Stomach smooth muscle (tissue), 2 donors: Measurements from ENCODE around the gene THAP4.
A peak's percentile ranks its signal among the peaks of the same experiment; 100 is the strongest.

Experiments
- H3K27ac ChIP-seq: one replicate; pipeline ENCODE4 v1.7.0; 2013; ENCODE audit warnings: mild to moderate bottlenecking, low read length, inconsistent platforms
- H3K27me3 ChIP-seq, 2 donors: one replicate each; pipeline ENCODE4 v1.7.0; 2013; ENCODE audit warnings: low read length in 2 of 2; ENCODE audit not compliant: insufficient read depth in 2 of 2, control insufficient read depth in 1 of 2
- H3K36me3 ChIP-seq, 2 donors: one replicate each; pipeline ENCODE4 v1.7.0; 2013; ENCODE audit warnings: low read length in 2 of 2; ENCODE audit not compliant: control insufficient read depth in 2 of 2, insufficient read depth in 2 of 2
- H3K4me1 ChIP-seq: one replicate; pipeline ENCODE4 v1.7.0; 2013; ENCODE audit warnings: low read length; ENCODE audit not compliant: control insufficient read depth, insufficient read depth
- H3K4me3 ChIP-seq, 2 donors: one replicate each; pipeline ENCODE4 v1.7.0; 2013; ENCODE audit warnings: low read length in 2 of 2
- H3K9ac ChIP-seq, 2 donors: one replicate each; pipeline ENCODE4 v1.7.0; 2013; ENCODE audit warnings: low read length in 2 of 2, mild to moderate bottlenecking in 1 of 2
- H3K9me3 ChIP-seq, 2 donors: one replicate each; pipeline ENCODE4 v1.7.0; 2013; ENCODE audit warnings: low read length in 2 of 2; ENCODE audit not compliant: control insufficient read depth in 2 of 2
- donor health status: healthy.
- donor health status: Pancreatic carcinoma.

The THAP4 gene

DNA sequence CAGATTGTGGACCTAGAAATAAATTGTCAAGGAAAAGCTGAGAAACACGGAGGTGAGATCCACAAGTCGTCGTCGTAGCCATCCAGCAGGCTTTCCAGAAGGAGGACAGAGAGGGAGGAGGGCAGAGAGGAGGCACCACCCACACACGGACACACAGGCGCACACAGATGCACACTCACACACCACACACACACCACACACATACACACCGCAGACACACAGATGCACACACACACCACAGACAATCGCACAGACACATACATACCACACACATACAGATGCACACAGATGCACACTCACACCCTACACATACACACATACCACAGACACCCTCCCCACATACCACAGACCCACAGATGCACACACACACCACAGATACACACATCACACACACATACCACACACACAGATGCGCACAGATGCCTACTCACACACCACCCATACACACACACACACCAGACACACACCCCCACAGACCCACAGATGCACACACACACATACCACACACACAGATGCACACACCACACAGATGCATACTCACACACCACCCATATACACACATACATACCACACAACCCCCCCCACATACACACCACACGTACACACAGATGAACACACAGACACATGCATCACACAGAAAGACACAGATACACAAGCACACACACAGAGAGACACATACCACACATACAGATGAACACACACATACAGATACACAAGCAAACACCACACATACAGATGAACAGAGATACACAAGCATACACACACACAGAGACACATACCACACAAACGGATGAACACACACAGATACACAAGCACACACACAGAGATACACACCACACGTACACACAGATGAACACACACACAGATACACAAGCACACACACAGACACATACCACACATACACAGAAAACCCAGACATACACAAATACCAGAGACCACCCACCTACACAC lies 91.2 kb downstream of the THAP4 start:
- H3K36me3 ChIP-seq = no peaks in the 10 kb centered on the region
- peaks cover 34% of the 10 kb centered on the region for H3K4me1 ChIP-seq
- no peaks in the 10 kb centered on the region for H3K9me3 ChIP-seq
- H3K4me3 ChIP-seq = no peak overlapping the region
- peaks cover 21 to 23% of the 10 kb centered on the region in 2 donors for H3K27me3 ChIP-seq
- no peak overlapping the region for H3K27ac ChIP-seq
- H3K9ac ChIP-seq = no peak overlapping the region

DNA sequence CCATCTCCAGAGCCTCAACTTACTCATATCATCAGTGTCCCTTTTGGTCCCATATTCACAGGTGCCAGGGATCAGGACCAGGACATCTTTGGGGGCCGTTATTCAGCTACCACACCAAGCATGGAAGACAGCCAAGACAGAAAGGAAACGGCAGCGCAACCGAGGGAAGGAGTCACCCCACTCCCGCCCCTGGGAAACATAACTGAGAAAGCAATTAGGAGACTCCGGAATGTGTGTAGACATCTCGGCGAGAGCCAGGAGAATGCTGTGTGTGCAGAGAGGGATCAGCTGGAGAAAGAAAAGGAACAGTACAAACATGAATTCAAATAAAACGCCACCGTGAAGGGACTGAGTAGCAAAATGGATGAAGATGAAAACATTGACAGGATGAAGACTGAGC lies 91.9 kb downstream of the THAP4 start:
- Histone ChIP-seq H3K27me3 (peaks cover 27 to 28% of the 10 kb centered on the region in 2 donors), H3K4me3 (no peak overlapping the region), H3K4me1 (peaks cover 32% of the 10 kb centered on the region), H3K36me3 (no peaks in the 10 kb centered on the region), H3K9me3 (no peaks in the 10 kb centered on the region), H3K9ac (no peak overlapping the region), H3K27ac (no peak overlapping the region)

DNA sequence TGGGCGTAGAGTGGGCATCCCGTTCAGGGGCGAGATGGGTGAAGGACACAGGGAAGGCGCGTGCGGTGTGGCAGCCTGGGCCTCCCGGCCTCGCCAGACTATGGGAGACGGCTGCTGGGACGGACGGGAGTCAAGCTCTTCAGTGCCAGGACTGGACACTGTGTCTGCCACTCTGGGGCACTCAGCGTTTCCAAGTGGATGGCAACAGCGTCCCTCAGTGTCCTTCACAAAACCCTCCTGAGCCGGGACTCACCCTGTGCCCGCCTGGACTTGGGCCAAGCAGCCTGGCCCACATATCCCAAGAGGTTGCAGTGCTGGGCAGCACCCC lies 94.7 kb downstream of the THAP4 start:
- Histone ChIP-seq H3K9ac (no peak overlapping the region), H3K27me3 (peaks cover 30 to 42% of the 10 kb centered on the region in 2 donors), H3K36me3 (no peaks in the 10 kb centered on the region), H3K9me3 (no peaks in the 10 kb centered on the region), H3K4me3 (no peak overlapping the region), H3K4me1 (peaks cover 28% of the 10 kb centered on the region), H3K27ac (no peak overlapping the region)

DNA sequence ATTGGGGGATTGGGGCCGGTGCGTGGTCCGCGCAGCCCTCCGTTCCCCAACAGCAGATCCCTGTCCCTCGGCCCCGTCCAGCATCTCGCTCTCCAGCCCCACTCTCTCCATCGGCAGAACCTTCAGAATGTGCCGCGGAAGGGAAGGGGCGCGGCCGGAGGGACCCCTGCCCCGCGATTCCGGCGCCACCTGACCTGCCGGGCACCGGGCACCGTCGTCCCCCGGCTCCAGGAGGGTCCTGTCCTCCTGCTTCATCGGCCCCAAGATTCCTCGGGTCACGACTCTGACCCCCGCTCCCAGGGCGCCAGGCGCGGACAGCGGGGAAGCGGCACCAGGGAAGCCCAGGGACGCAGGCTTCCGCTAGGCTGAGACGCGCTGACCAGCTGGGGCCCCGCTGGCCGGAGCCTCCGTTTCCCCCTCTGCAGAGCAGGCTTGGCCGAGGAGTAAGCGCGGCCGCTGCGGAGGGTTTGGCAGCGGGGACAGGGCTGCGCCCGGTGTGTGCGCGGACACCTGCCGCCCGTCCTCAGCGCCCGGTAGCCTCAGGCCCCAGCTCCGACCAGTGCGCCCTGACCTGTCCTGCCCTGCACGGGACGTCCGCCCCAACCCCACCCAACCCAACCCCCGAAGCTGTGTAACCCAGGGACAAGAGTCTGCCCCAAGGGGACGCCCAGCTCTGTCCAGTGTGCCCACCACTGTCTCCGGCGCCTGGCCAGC lies 95.2 kb downstream of the THAP4 start:
- H3K9ac ChIP-seq = no peak overlapping the region
- no peaks in the 10 kb centered on the region for H3K36me3 ChIP-seq
- H3K27ac ChIP-seq = no peak overlapping the region
- no peaks in the 10 kb centered on the region for H3K9me3 ChIP-seq
- peak overlapping the region in 1 of 2 donors; percentile 35 for H3K4me3 ChIP-seq
- H3K4me1 ChIP-seq = peaks cover 23% of the 10 kb centered on the region
- peaks cover 30 to 42% of the 10 kb centered on the region in 2 donors for H3K27me3 ChIP-seq

DNA sequence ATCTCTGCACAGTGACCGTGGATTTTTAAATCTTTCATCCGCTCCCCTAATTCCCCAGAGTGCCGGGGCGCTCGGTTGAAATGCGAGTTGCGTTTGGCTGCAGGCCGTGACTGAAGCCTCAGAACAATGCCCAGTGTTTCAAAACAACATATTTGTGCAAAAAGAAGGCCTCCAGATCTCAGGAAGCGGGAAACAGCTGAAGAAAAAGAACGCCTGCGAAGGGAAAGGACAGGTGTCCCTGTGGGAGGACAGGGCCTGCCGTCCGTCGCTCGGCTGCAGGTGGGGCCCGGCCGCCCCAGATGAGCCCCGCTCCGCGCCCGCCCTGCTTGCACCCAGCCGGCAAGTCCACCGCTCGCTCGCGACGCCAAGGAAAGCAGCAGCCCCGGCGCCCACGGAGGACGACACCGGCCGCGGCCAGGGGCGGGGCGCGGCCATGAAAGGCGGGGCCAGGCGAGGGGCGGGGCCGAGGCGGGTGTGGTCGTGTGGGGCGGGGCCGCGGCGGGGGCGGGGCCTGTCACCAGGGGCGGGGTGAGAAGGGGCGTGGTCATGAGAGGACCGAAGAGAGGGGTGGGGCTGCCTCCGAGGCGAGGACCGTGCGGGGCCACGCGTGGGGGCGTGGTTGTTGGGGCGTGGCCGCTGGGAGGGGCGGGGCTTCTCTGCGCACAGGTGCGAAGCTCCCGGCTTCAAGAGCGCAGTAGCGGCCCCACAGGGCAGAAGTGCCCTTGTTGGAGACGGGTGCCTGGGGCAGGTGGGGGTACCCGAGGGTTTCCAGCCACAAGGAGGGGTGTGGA lies 96.0 kb downstream of the THAP4 start:
- no peak overlapping the region for H3K27ac ChIP-seq
- H3K36me3 ChIP-seq = no peaks in the 10 kb centered on the region
- H3K4me1 ChIP-seq = peaks cover 17% of the 10 kb centered on the region
- H3K4me3 ChIP-seq = peak overlapping the region; percentile 27 to 59
- no peaks in the 10 kb centered on the region for H3K9me3 ChIP-seq
- H3K9ac ChIP-seq = no peak overlapping the region
- peaks cover 26 to 42% of the 10 kb centered on the region in 2 donors for H3K27me3 ChIP-seq

DNA sequence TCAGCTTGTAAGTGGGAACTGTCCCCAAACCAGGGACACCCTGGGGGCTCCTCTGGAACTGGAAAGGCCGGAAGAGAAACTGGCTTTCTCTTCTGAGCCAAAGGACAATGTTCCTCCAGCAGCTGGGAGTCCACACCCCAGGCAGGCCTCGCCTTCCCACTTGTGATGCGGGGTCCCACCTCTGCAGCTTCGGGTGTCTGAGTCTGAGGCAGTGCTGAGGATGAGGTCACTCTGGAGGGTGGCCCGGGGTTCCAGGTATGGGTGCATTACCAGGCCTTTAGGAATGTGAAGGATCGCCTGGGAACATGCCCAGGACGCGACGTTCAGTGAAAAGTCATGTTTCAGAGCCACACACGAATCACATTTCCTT lies 96.6 kb downstream of the THAP4 start:
- Histone ChIP-seq H3K9me3 (no peaks in the 10 kb centered on the region), H3K4me3 (peak overlapping the region in 1 of 2 donors; percentile 59), H3K4me1 (peaks cover 15% of the 10 kb centered on the region), H3K36me3 (no peaks in the 10 kb centered on the region), H3K27ac (no peak overlapping the region), H3K9ac (no peak overlapping the region), H3K27me3 (peaks cover 23 to 42% of the 10 kb centered on the region in 2 donors)

DNA sequence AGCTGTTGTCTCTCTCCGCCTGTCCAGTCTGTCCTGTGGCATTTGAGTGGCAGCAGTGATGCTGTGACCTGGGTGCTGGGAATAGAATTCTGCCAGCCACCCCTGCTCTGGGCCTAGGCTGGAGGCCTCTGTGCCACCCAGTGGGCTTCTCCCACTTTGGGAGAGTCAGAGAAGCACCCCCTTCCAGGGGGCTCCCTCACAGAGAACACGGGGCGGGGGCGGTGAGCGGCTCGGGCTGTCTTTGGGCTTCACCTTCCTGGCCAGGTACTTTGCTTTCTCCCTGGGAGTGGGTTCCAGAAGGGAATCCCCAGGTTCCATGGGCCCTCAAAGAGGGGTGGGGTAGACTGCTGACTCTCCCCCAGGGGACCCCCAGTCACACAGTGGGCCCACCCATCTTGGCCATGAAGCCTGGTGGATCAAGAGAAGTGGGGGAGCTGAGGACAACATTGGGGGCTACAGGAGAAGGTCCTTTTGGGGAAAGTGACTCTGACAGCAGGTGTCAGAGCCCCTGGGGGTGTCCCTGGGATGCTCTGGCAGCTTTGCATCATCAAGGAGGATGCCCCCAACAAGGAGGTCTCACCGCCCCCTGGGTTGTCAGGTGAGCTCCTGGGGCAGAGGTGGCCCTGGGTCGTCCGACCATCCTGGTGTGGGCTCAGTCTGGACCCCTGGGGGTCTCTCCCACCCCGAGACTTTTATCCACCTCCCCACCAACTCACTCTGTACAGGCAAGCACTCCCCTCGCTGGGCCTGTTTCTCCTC lies 97.2 kb downstream of the THAP4 start:
- Histone ChIP-seq H3K4me3 (no peak overlapping the region), H3K9ac (no peak overlapping the region), H3K27ac (no peak overlapping the region), H3K27me3 (peaks cover 23 to 40% of the 10 kb centered on the region in 2 donors), H3K4me1 (peaks cover 13% of the 10 kb centered on the region), H3K36me3 (no peaks in the 10 kb centered on the region), H3K9me3 (no peaks in the 10 kb centered on the region)

DNA sequence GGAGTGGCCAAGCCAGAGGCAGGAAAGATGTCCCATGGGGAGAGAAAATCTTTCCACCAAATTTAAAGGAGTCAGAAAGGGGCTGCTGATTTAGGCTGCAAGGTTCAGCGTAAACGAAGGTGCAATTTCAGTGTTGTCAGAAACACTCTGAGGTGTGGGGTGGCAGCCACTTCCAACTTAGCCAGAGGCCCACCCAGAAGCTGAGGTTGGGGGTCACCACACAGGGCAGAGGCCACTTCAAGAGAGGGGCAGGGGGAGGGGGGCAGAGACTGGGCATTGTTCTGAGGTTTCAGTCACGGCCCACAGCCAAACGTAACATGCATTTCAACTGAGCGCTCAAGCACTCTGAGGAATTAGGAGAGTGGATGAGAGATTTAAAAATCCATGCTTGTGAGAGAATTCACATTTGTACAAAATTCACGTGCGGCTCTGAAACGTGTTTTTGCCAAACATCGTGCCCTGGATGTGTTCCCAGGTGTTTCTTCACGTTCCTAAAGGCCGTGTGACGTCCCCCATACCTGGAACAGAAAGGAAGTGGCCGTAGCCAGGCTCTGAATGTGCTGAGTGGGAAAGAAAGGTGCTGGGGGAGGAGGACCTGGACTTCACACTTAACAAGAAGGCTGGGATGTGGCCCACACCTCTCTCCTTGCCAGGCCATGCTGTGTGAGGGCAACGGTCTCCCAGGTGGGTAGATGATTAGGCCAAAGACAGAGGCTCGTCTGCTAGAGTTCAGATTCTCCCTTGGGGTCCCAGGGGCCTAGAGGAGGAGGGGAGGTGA lies 97.9 kb downstream of the THAP4 start:
- Histone ChIP-seq H3K9ac (no peak overlapping the region), H3K27me3 (peaks cover 22 to 37% of the 10 kb centered on the region in 2 donors), H3K4me1 (peaks cover 13% of the 10 kb centered on the region), H3K9me3 (no peaks in the 10 kb centered on the region), H3K36me3 (no peaks in the 10 kb centered on the region), H3K4me3 (no peak overlapping the region), H3K27ac (no peak overlapping the region)

DNA sequence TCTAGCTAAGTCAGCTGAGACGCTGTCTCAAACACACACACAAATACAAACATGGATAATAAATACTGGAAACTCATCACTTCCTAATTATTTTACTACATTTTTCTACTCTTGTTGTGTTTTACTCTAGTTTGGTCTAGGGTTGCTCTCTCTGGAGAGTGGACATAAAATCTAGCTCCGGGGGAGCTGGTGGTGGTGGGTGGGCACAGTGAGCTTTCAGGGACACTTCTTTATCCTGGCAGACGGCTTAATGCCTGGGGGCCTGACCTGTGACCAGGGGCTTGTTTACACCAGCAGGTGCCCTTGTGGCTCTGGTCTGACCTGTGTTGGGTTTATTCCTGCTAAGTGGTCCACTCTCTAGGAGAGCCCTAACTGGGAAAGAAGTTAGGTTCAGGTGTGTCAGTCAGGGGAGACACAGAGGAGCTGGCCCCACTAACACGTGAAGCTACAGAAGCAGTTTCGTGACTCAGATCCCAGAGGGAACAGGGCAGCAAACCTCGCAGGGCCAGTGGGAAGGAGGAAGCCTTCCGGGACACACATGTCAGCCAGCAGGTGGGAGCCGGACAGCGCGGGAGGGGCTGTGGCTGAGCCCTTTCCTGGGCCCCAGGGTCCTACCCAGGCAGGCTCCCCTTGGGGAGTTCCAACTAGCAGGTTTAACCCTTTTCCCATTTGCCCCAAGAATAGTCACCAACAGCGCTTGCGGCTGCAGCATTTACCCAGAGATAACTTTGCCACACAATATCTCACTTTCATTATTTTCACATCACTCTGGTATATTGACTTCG lies 100.9 kb downstream of the THAP4 start:
- Histone ChIP-seq H3K27me3 (peaks cover 12 to 22% of the 10 kb centered on the region in 2 donors), H3K27ac (no peak overlapping the region), H3K9ac (no peak overlapping the region), H3K9me3 (no peaks in the 10 kb centered on the region), H3K4me3 (no peak overlapping the region), H3K36me3 (no peaks in the 10 kb centered on the region), H3K4me1 (peaks cover 6% of the 10 kb centered on the region)
